OCI-LY7 (cell line): ENCODE measurements around the gene NDUFA6. TPM values are rescaled to one million over a fixed set of nuclear protein-coding genes. Genes with fewer than 3 reads are reported as not detected.

Experiments used
- BruUV-seq: library from RNA; stranded (reverse); fragments of 400-500 nt; replicated peaks from 2 replicates; lab custom pipeline; 2021; lab: Mats Ljungman, UMichigan
- CTCF ChIA-PET: fragments of 300-600 bp; sonication (Branson Sonifier 250); formaldehyde crosslinking; loops from one replicate; lab custom pipeline; 2022; ENCODE audit warnings: antibody characterized with exemption; ENCODE audit not compliant: unreplicated experiment; lab: Charles Lee
- POLR2A ChIA-PET: fragments of 300-600 bp; sonication (Branson Sonifier 250); formaldehyde crosslinking; loops from one replicate; lab custom pipeline; 2022; ENCODE audit warnings: antibody characterized with exemption; lab: Charles Lee
- DNase-seq: peaks from one replicate; pipeline ENCODE4 v3.0.0-alpha.2; 2015; ENCODE audit warnings: low spot score
- H2AFZ ChIP-seq: fragments of 200-600 bp; sonication (generic), shearing (Covaris generic); 2 replicates; pipeline ENCODE4 v1.6.1; 2014; ENCODE audit warnings: mild to moderate bottlenecking, antibody characterized with exemption, low read length, moderate library complexity
- H3K27ac ChIP-seq: fragments of 200-600 bp; sonication (generic); 2 replicates; pipeline ENCODE4 v1.5.1; 2014; ENCODE audit warnings: mixed run types, low read depth, mild to moderate bottlenecking, moderate library complexity, low read length, inconsistent platforms; ENCODE audit not compliant: poor library complexity, severe bottlenecking
- H3K36me3 ChIP-seq: fragments of 200-600 bp; sonication (generic); 2 replicates; pipeline ENCODE4 v1.6.1; 2014; ENCODE audit warnings: mild to moderate bottlenecking, antibody characterized with exemption, low read length, moderate library complexity, mixed read lengths; ENCODE audit not compliant: insufficient read depth
- H3K4me1 ChIP-seq: fragments of 200-600 bp; sonication (generic); 2 replicates; pipeline ENCODE4 v1.5.1; 2014; ENCODE audit warnings: mild to moderate bottlenecking, low read length; ENCODE audit not compliant: insufficient read depth, poor library complexity, severe bottlenecking
- H3K4me2 ChIP-seq: fragments of 200-600 bp; sonication (generic); 2 replicates; pipeline ENCODE4 v1.6.1; 2014; ENCODE audit warnings: mild to moderate bottlenecking, low read length
- H3K4me3 ChIP-seq: fragments of 200-600 bp; sonication (generic); 2 replicates; pipeline ENCODE4 v1.5.1; 2014; ENCODE audit warnings: mild to moderate bottlenecking, low read depth, low read length; ENCODE audit not compliant: poor library complexity, severe bottlenecking
- H3K79me2 ChIP-seq: fragments of 200-600 bp; sonication (generic); 2 replicates; pipeline ENCODE4 v1.6.1; 2016; ENCODE audit warnings: low read depth, mild to moderate bottlenecking, low read length, moderate library complexity, mixed read lengths; ENCODE audit not compliant: insufficient read depth
- H3K9me2 ChIP-seq: fragments of 200-600 bp; sonication (generic); 2 replicates; pipeline ENCODE4 v1.6.1; 2016; ENCODE audit warnings: mild to moderate bottlenecking, low read length, mixed read lengths; ENCODE audit not compliant: insufficient read depth
- H3K9me3 ChIP-seq: fragments of 200-600 bp; sonication (generic); 2 replicates; pipeline ENCODE4 v1.6.1; 2014; ENCODE audit warnings: mild to moderate bottlenecking, mixed run types, low read length, mixed read lengths
- H4K20me1 ChIP-seq: fragments of 200-600 bp; sonication (generic); 2 replicates; pipeline ENCODE4 v1.6.1; 2014; ENCODE audit warnings: mild to moderate bottlenecking, antibody characterized with exemption, low read length, moderate library complexity, mixed read lengths; ENCODE audit not compliant: insufficient read depth
- EZH2phosphoT487 ChIP-seq: fragments of 200-600 bp; sonication (generic); IDR thresholded peaks from 2 replicates; pipeline ENCODE4 v1.6.1; 2018; ENCODE audit warnings: low read depth, borderline replicate concordance, mild to moderate bottlenecking, mixed run types, antibody characterized with exemption, low read length, moderate library complexity, mixed read lengths
- intact Hi-C: fragments of 100-400 bp; cut with micrococcal nuclease; formaldehyde crosslinking; loops from one replicate; pipeline ENCODE4 v1.10.0; 2022; ENCODE audit not compliant: unreplicated experiment
- total RNA-seq, 2 experiments: library from RNA; depleted of rRNA in 1 of 2; stranded (reverse); fragments of >200 nt in 1 of 2; shearing (Covaris generic) in 1 of 2; gene quantifications; 2 replicates each; pipeline ENCODE4 v1.2.3, GENCODE V29; 2014 to 2022
- TF ChIP-seq, protein P1 (sequence below): fragments of 200-600 bp; sonication (generic); conservative IDR thresholded peaks from 2 replicates; pipeline ENCODE4 v1.5.1; 2014; ENCODE audit warnings: mild to moderate bottlenecking, antibody characterized with exemption, low read length, moderate library complexity, mixed read lengths

Gene NDUFA6
- total RNA-seq, 2 experiments from 2014 or later: 49.8 to 63.8 TPM

GRCh38 chr22:42068291-42068690 lies 22.3 kb downstream of the NDUFA6 start:
- H3K4me3 ChIP-seq: no peak overlapping the region
- no peak for DNase-seq
- ChIA-PET CTCF (no interaction called here), POLR2A (interaction anchor here (1.0 kb wide), 1 partner anchor 12 kb away, joined by 3 read pairs; the partner anchor contains the start of gene SMDT1)
- H3K36me3 ChIP-seq: peaks cover 28% of the 10 kb centered on the region
- H2AFZ ChIP-seq: no peak overlapping the region
- H3K9me2 ChIP-seq: no peaks in the 10 kb centered on the region
- no peak for TF ChIP-seq EZH2phosphoT487
- TF ChIP-seq, protein P1, sequence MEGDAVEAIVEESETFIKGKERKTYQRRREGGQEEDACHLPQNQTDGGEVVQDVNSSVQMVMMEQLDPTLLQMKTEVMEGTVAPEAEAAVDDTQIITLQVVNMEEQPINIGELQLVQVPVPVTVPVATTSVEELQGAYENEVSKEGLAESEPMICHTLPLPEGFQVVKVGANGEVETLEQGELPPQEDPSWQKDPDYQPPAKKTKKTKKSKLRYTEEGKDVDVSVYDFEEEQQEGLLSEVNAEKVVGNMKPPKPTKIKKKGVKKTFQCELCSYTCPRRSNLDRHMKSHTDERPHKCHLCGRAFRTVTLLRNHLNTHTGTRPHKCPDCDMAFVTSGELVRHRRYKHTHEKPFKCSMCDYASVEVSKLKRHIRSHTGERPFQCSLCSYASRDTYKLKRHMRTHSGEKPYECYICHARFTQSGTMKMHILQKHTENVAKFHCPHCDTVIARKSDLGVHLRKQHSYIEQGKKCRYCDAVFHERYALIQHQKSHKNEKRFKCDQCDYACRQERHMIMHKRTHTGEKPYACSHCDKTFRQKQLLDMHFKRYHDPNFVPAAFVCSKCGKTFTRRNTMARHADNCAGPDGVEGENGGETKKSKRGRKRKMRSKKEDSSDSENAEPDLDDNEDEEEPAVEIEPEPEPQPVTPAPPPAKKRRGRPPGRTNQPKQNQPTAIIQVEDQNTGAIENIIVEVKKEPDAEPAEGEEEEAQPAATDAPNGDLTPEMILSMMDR: no peak
- H3K27ac ChIP-seq: no peak overlapping the region
- peaks cover 18% of the 10 kb centered on the region for H3K4me1 ChIP-seq
- intact Hi-C loops: no loop called here
- H3K9me3 ChIP-seq: no peaks in the 10 kb centered on the region
- BruUV-seq: no TSS peak
- no peaks in the 10 kb centered on the region for H3K79me2 ChIP-seq
- no peak overlapping the region for H3K4me2 ChIP-seq
- no peaks in the 10 kb centered on the region for H4K20me1 ChIP-seq

DNA sequence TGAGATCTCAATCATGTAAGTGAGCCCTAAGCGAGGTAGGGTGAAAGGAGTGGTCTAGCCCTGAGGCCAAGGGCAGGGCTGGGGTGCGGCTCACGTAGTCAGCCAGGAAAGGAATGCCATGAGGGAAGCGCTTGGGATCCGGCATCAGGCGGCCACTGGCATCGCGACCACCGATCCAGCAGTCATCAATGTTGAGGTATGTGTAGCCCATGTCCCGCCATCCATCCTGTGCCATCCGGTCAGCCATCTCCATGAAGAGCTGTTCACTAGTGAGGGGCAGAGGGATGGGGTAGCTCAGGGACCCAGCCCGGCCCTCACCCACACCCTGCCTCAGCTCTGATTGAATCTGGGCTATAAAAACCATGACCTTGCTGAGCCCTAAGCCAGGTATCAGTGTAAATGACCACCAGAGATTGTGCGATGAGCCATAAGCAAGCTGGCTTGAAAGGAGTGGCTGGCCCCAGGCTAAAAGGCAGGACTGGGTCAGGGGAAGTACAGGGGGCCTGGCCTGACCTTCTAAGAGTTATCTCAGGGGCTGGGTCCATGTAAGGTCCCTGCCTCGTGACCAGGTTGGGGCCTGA lies 22.8 kb downstream of the NDUFA6 start:
- POLR2A ChIA-PET: interaction anchor here (1.0 kb wide), 1 partner anchor 12 kb away, joined by 3 read pairs; the partner anchor contains the start of gene SMDT1
- intact Hi-C loops: no loop called here

GRCh38 chr22:42066937-42067336 lies 23.6 kb downstream of the NDUFA6 start:
- Histone ChIP-seq H3K4me3 (no peak overlapping the region), H3K4me1 (peaks cover 18% of the 10 kb centered on the region), H3K4me2 (no peak overlapping the region), H3K36me3 (peaks cover 41% of the 10 kb centered on the region), H3K79me2 (no peaks in the 10 kb centered on the region), H3K27ac (no peak overlapping the region), H3K9me3 (no peaks in the 10 kb centered on the region), H3K9me2 (no peaks in the 10 kb centered on the region), H4K20me1 (no peaks in the 10 kb centered on the region), H2AFZ (no peak overlapping the region)
- no TSS peak for BruUV-seq
- ChIA-PET CTCF (no interaction called here), POLR2A (no interaction called here)
- intact Hi-C loops: no loop called here
- no peak for DNase-seq
- TF ChIP-seq EZH2phosphoT487: no peak
- TF ChIP-seq, protein P1: no peak

More for the DNA sequence above, 22.8 kb downstream of the NDUFA6 start:
- CTCF ChIA-PET: no interaction called here
- BruUV-seq: no TSS peak
- Histone ChIP-seq H3K36me3 (peaks cover 33% of the 10 kb centered on the region), H3K9me3 (no peaks in the 10 kb centered on the region), H3K79me2 (no peaks in the 10 kb centered on the region), H3K4me3 (no peak overlapping the region), H3K4me1 (peaks cover 18% of the 10 kb centered on the region), H3K9me2 (no peaks in the 10 kb centered on the region), H3K4me2 (no peak overlapping the region), H4K20me1 (no peaks in the 10 kb centered on the region), H2AFZ (no peak overlapping the region), H3K27ac (no peak overlapping the region)
- DNase-seq: no peak
- TF ChIP-seq, protein P1: no peak
- no peak for TF ChIP-seq EZH2phosphoT487
